NCI-H460 (cell line): Measurements from ENCODE around the gene ZNF683. TPM values are rescaled to one million over a fixed set of nuclear protein-coding genes. Genes with fewer than 3 reads are reported as not detected.
A peak's percentile ranks its signal among the peaks of the same experiment; 100 is the strongest.
"Not testable (repeated sequence)": the region's sequence is repeated elsewhere in the genome, so short reads cannot be mapped to it uniquely, and the experiment has no call there.

Experiments used
- DNase-seq: peaks from one replicate; pipeline ENCODE4 v3.0.0-alpha.2; 2016; ENCODE audit warnings: low read depth; ENCODE audit errors: extremely low read depth
- total RNA-seq: library from RNA; depleted of rRNA; stranded (reverse); fragments of >200 nt; shearing (Covaris generic); gene quantifications from 2 replicates; pipeline ENCODE4 v1.2.3, GENCODE V29; 2014

The ZNF683 gene
- total RNA-seq, 1 experiment from 2014 or later: not detected

DNA sequence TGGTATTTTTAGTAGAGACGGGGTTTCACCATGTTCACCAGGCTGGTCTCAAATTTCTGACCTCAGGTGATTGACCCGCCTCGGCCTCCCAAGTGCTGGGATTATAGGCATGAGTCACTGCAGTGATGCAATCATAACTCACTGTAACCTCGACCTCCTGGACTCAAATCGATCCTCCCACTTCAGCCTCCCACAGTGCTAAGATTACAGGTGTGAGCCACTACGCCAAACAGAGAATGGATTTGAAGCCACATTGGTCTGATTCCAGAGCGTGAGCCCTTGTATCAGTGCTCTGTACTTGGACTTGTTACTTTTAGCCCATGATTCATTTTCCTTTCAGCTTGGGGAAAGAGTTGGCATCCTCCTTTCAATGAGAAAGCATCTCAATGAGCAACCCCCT lies 14.9 kb upstream of the ZNF683 start:
- no peak for DNase-seq

- not testable (repeated sequence) for DNase-seq
Observed at GRCh38 chr1:26385063-26385462, 12.5 kb upstream of the ZNF683 start.

DNA sequence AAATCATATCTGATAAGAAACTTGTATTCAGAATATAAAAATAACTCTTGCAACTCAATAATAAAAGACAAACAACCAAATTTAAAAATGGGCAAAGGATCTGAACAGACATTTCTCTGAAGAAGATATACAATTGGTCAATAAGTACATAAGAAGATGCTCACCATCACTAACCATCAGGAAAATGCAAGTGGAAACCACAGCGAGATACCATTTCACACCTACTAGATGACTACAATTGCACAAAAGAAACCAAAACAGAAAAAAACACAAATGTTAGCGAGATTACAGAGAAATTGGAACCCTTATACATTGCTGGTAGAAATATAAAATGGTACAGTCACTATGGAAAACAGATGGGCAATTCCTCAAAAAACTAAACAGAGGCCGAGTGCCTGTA lies 11.5 kb upstream of the ZNF683 start:
- no peak for DNase-seq

DNA sequence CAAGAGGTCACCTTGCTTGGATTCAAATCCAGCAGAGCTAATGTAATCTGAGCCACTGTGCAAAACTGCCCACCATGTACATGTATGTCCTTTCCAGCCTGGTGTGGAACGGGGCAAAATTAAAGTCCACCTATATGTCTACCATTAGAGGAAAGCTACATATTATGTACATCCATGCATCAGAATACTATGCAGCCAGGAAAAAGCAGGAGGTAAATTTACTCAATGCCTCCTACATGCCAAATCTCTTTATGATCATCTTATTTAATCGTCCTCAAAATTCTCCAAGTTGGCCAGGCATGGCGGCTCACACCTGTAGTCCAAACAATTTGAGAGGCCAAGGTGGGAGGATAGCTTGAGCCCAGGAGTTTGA lies 6.3 kb upstream of the ZNF683 start:
- DNase-seq: no peak

DNA sequence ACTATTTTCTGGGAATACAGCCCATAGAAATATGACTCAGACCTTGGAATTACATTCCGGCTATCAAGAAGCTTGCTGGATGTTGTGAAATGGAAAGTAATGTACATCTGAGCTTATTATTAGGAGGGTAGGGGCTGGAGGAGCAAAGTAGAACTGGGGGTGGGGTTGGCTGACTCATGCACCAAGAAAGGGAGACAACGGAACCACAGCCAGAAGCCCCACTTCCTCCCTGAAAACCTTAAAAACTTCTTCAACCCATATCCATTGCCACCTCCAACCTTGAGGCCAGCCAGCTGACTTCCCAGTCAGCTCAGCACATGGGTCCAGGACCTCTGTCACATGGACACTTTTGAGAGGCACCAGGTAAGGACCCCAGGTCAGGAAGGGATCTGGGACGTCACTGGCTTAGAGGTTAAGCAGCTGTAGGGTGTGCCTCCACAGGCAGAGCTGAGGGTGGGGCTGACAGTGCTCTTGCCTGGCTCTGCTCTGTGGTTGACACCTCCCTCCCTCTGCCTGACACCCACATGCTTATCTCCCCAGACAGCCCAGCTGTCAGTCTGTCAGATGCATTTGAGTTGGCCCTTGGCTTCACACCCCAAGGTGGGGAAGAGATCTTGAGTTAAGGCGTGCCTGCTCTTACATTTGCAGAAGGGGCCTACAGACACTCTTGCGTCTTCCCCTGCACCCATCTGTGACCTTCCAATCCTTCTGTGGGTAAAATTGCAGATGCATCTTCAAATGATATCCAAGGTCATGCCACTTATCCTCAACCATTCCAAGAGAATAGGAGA lies 5.7 kb upstream of the ZNF683 start:
- peak; percentile 13 for DNase-seq

- DNase-seq: no peak
Observed at GRCh38 chr1:26376050-26376449, 3.5 kb upstream of the ZNF683 start.

DNA sequence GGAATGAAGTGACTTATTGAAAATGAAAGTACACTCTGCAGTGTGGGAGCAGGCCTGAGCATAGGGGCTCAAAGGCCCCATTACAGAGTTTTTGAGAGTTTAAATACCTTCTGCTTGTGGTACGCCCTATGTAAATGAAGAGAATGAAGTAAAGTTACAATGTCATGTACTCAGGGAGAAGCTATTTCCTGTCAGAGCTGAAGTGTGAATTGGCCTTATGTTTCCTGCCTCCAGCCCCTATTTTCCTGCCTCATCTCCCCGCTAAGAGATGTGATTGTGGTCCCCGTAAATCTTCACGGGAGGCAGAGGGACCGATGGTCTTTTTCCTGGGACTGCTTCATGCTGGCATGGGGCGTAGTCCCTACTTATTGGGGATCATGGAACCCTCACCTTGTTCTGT lies 2.5 kb upstream of the ZNF683 start:
- DNase-seq: no peak

- not testable (repeated sequence) for DNase-seq
Observed at GRCh38 chr1:26374361-26374760, 1.8 kb upstream of the ZNF683 start.

DNA sequence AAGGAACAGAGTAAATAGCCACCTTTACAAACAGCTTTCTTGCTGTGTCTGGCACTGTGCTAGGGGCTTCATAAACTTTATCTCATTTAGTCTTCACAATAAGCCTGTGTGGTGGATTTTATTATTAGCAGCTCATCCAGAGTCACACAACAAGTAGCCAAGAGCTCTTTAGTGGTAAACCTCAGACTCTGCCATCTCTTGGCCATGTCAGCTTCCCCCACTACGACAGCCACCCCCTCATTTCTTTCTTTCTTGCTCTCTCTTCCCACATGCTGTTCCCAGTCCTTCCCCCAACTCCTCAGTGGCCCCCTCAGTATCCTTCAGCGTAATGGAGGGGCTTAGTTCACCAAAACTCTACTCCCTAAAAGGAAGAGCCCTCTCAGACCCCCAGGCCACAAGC lies 1.2 kb upstream of the ZNF683 start:
- DNase-seq: no peak

- DNase-seq: no peak
Observed at GRCh38 chr1:26373281-26373680, 731 bp upstream of the ZNF683 start.

DNA sequence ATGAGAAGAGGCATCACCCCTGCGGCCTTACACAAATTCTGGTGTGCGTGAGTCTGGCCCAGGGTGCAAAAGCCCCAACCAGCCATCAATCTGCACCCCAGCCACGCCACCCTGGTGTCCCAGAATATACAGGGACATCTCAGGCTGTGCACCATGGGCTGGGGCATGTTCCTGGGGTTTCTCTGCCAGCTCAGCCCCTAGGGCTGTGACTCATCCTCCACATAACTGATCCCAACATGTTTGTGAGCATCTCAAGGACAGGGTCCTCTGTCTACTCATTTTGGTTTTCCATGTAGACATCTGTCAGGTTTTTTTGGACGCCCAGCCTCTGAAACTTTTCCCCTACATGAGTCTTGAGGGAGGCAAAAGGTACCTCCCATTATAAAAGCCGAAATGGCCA lies 511 bp downstream of the ZNF683 start:
- DNase-seq: no peak

DNA sequence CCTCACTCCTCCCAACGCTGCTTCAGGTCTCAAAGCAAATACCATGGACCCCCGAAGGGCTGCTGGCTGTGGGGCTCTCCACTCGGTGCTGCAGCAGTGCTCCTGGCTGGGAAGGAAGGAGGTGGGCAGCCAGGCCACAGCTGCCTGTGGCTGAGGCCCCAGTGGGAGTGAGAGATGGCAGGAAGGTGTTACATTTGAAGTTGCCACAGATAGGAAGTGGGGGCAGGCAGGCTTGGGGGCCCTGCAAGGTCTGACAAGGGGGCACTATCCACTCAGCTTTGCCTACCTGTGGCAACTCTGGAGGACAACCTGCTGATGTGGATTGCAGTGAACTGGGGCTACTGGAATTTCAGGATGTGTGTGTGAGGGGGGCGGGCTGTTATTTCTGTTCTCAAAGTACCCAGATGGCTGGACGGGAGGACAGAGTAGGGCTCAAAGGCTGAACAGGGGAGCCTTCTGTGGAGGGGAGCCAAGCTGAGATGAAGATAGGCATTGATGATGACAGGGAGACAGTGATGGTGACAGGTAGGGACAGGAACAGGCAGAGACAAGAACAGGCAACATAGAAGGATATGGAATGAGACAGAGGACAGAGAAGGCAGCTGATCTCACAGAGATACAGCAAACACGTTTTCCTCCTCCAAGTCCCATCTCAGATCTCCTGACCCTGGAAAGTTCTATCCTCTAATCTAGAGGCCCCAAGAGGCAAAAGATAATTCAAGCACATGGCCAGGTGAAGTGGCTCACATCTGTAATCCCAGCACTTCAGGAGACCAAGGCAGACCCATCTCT lies 1.8 kb downstream of the ZNF683 start:
- no peak for DNase-seq

GRCh38 chr1:26368486-26368885 lies 4.1 kb downstream of the ZNF683 start:
- no peak for DNase-seq

GRCh38 chr1:26368006-26368405 lies 4.5 kb downstream of the ZNF683 start:
- no peak for DNase-seq

DNA sequence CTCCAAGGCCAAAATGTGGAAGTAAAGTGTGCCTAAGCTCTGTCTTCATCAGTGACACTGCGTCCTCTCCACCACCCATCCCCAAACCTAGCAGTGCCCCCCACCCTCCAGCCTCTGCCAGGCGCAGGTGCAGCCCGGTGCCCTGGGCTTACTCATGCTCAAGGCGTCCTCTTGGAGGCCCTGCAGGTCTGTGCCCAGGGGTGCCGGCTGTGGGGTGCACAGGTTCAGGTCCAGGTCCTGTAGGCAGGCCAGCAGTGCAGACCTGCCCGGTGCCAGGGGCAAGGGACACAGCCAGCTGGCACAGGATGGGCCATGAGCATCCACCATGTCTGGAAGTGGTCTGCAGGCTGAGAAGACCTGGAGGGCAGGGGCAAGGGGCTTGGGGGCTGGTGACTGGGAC lies 5.1 kb downstream of the ZNF683 start:
- no peak for DNase-seq

GRCh38 chr1:26364956-26365355 lies 7.6 kb downstream of the ZNF683 start:
- no peak for DNase-seq

DNA sequence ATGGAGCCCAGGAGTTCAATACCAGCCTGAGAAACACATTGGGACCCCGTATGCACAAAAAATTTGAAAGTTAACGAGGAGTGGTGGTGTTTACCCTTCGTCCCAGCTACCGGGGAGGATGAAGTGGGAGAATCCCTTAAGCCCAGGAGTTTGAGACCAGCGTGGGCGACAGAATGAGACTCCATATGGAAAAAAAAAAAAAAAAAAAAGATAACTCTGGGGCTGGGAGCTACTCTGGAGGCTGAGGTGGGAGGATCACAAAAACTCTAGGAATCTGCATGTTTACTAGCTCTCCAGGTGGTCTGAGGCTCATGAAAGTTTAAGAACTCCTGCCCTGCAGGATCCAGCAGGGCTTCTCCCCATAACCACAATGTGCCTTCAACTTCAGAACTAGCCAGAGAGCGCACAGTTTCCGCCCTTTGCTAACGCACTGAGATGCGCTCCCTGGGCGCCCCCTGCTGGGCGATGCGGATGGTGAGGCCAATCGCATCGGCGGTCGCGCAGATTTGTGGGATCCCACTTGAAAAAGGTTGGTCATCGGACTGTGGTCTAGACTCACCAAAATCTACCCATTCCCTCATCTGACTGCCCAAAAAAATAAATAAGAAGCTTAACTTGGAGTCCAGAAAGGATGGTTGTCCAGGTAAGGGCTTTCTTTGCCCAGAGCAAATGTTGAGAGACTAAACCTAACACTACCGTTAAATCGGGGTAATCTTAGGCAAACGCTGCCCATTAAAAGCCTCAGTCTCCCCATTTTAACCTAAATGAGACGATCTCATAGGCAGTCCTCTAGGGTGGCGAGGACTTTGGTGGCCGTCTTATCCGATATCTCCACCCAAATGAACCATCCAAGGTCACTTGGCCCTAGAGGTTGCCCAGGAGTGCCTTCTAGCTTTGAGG lies 8.8 kb downstream of the ZNF683 start:
- peak; percentile 40 for DNase-seq

GRCh38 chr1:26362331-26362730 lies 10.2 kb downstream of the ZNF683 start:
- no peak for DNase-seq

GRCh38 chr1:26361605-26362122 lies 10.9 kb downstream of the ZNF683 start:
- no peak for DNase-seq

DNA sequence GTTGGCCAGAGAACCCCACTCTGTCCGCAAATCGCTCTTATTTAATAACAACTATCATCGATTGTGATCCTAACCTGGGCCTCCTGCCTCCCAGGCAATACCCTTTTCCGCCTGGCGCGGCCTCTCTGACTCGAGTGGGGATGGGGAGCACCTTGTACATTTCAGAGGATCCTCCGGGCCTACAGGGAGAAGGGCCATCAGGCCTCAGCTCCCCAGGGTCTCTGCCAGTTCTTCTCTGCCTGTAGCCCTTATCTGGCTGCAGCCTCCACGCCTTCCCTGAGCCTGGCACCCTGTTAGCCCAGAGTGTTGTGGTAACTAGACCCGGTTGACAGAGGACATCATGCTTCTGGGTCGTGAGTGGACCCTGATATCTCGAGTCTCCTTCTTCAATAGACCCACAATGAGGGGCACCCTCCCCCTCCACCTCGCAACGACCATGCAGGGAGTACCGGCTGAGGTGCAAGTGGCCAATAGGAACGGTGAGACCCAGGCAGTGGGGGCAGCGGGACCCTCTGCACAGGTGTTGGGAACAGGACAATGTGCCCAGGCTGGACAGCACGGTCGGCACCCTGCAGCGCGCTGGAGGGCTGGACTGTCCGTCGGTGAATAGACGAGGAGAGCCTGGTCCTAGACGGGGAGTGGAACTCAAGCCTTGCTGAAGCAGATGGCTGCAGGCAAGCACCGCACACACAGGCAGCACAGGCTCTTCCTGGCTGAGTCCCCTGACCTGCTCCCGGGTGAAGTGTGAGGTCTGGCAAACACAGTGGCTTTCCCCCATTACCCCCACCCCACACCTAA lies 11.5 kb downstream of the ZNF683 start:
- DNase-seq: no peak
